Renal cortex interstitium (tissue), 11 donors: ENCODE data around the gene C16orf86. TPM values are rescaled to one million over a fixed set of nuclear protein-coding genes. Genes with fewer than 3 reads are reported as not detected.

Experiments used
- DNase-seq, 11 donors: peaks; one replicate each; pipeline ENCODE4 v3.0.0-alpha.2; 2013; ENCODE audit warnings: low read depth in 9 of 11, low spot score in 4 of 11; ENCODE audit errors: extremely low read depth in 1 of 11
- polyA plus RNA-seq, 3 donors: library from polyadenylated mRNA; unstranded; fragments of 120-200 nt; gene quantifications; one replicate each; pipeline ENCODE4 v1.2.1, GENCODE V29; 2013; ENCODE audit not compliant: insufficient read length in 3 of 3

The C16orf86 gene
- polyA plus RNA-seq, 3 donors, result 2.9 to 4.8 (median 4.1) TPM

- DNase-seq, result no peak
Measured at GRCh38 chr16:67651847-67652246, 14.8 kb upstream of the C16orf86 start.

DNA sequence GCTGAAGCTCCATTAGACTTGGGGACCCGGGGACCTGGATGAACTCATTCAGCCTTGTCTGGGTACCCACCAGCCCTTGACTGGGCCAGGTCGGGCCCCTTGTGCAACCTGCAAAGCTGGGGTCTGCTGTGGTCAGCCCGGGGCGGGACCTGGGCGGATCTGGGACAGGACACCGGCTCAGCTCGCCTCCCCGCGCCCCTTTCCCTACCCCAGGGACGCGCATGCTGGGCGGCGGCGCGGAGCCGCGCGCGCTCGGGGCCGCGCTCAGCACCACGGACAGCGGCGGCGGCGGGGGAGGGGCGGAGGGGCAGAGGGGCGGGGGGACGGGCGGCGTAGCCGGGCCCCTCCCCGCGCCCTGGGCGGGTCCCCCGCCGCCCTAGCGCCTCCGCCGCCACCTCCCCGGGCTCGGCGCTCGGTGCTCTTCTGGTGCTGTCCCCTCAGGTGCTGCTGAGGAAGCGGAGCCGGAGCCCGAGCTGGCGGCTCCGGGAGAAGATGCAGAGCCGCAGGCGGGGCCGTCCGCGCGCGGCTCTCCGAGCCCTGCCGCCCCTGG is 14.0 kb upstream of the C16orf86 start:
- DNase-seq, result no peak

GRCh38 chr16:67653128-67653788 is 13.4 kb upstream of the C16orf86 start:
- no peak for DNase-seq

DNA sequence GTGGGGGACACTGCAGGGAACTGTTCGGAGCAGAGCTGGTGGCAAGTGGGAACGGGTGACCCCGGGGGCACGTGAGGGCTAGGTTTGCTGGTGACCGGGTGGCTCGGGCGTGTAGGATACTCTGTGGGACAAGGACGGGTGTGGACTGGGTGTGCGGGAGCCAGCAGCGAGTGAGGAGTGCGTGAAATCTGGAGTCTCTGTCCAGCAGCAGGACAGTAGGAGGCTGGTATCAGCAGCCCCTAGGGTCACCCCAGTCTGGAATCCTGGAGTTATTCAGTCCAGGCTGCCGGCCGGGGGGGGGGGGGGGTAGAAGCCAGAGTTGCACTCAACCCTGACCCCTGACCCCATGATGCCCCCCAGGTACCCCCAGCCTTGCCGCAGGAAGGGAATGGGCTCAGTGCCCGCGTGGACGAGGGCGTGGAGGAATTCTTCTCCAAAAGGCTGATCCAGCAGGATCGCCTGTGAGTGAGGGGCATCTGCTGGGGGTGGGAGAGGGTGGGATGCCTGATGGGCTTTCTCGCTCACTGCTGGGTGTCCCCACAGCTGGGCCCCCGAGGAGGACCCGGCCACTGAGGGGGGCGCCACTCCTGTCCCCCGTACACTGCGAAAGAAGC is 12.7 kb upstream of the C16orf86 start:
- no peak for DNase-seq

DNA sequence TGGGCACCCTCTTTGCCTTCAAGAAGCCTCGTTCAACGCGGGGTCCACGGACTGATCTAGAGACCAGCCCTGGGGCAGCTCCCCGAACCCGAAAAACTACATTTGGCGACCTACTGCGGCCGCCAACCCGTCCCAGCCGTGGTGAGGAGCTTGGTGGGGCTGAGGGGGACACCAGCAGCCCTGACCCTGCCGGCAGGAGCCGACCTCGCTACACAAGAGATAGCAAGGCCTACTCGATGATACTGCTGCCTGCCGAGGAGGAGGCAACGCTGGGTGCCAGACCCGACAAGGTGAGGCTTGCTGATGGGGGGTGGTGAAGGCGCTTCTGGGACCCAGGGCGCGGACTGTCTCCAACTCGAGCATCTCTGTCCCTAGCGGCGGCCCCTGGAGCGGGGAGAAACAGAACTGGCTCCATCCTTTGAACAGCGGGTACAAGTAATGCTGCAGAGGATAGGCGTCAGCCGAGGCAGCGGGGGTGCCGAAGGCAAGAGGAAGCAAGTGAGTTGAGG is 12.2 kb upstream of the C16orf86 start:
- DNase-seq, result no peak

- no peak for DNase-seq
Measured at GRCh38 chr16:67655363-67655762, 11.3 kb upstream of the C16orf86 start.

- no peak for DNase-seq
Measured at GRCh38 chr16:67656344-67657016, 10.1 kb upstream of the C16orf86 start.

- no peak for DNase-seq
Measured at GRCh38 chr16:67657017-67657608, 9.5 kb upstream of the C16orf86 start.

DNA sequence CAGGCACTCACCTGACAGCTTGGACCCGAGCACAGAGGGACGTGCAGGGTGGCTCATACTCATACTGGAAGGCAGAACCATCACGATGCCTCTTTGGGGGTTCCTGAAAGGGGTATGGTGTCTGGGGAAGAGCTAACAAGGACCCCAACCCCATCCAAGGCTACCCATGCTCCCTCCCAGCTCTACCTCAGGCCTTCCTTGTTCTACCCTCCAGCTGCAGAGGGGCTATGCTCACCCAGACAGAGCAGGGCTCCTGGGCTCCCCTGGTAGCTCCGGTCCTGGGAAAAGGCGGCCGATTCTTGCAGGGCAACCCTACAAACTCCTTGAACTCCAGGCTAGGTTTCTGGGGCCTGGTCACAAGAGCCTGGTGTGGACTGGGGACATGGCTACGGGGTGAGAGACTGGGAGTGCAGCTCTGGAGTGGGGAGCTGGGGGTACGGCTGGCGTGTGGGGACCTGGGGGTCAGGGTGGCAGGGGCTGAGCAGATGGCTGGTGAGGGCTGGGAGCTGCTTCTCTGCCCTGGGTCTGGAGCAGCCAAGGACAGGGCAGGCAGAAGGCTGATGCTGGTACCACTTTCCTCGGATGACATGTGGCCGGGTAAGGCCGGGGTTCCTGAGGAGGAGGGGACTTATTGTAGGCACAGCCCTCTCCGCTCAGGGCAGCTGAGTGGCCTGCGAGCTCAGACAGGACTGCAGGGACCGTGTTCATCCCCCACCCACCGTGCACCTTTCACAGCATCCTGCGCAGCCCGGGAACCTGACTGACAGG is 8.7 kb upstream of the C16orf86 start:
- no peak for DNase-seq

DNA sequence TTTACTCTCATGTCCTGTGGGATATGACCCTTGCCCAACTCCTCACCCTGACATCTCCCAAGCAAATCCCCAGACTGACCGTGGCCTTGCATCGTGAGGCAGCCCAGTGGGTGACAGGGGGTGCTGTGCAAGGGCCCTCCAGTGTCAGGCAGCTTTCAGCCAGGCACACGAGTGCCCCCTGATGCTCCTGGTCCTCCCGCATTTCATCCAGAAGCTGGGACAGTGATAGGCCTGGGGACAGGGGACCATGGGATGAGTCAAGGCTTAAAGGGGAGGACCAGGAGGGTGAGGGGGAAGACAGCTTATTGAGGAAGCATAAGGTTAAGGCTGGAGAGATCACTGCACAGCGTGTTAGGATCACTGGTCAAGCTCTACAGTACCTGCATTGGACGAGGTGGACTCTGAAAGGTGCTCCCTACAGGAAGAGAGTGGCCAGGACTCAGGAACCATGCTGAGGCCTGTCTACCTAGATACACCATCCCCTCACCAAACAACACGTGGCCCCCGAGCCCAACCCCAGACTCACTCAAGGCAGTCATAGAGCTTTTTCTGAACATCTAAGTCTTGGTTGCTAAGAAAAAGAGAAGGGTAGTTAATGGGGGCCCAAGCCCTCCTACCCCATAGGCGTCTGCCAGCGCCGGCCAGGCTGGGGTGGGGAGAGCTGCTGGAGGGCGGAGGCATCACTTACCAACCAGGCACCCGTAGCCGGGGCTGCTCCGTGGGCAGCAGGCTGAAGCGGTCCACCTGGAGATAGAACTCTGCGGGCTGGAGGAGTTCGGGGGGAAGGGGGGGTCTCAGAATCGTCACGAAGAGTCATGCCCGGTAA is 7.6 kb upstream of the C16orf86 start:
- no peak for DNase-seq

DNA sequence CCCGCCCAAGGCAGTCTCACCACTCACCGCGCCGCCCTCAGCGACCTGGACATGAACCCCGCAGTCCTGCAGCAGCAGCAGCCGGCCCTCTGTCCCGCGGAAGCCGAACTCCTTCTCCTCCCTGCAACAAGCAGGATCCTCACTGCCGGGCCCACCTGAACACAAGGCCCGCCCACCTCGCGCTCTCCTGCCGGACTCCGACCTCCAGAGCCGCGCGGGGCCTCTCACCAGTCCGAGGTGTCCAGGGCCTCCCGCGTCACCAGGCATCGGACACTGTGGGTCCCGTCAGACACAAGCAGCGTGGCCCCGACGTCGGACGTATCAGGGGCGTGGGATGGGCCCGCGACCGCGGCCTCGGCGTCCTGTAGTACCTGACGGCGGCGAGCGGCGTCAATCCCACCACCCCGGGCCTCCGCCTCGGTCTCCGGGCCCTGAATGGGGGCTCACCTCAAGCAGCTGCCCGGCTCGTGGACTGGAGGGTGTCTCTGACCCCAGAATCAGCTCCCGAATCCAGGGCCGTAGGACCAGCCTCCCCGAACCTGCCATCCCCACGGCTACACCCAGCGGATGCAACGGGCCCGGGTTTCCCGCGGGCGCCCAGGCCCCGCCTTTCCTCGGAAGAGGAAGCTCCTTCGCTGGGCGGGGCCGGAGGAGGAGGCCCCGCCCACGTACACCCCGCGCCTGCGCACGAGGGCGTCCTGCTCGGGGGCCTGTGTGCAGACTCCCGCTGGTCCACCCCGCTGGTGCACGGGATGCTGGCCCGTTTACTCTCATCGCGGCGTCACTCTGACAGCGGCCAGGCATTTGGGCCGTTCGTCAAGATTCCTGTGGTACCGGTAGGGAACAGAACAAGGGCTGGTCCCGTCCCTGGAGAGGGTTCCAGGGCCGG is 6.7 kb upstream of the C16orf86 start, which contains the start of gene ACD:
ACD (minus strand) TSS at position 586 of the 889 bp plus-strand sequence; CDS start at position 546, 40 bp downstream.
- peak; percentile 76 to 91 (median 87) for DNase-seq

DNA sequence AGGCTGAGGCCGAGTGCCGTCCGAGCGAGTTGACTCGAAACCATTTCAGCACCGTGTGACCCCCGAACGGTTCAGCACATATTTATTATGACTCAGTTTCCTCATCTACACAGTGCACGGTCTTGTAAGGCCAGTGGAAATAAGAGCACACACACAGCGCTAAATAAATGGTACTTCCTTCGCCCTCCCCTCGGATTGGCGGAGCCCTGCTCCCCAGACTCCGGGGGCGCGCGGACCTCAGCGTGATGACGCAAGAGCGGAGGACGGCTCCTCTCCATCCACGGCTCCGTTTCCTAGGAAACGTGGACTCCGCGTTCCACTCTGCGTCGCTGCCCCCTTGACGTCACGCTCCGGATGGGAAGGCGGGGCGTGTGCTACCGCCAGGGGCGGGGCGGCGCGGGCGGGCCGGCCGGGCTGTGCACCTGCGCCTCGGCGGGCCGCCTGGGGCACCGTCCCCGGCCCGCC is 6.0 kb upstream of the C16orf86 start, which contains the start of gene PARD6A:
PARD6A (plus strand) TSS at position 397 of the 465 bp plus-strand sequence. CDS start 79 bp downstream, outside the sequence.
- DNase-seq, result peak; percentile 80 to 94 (median 89)

DNA sequence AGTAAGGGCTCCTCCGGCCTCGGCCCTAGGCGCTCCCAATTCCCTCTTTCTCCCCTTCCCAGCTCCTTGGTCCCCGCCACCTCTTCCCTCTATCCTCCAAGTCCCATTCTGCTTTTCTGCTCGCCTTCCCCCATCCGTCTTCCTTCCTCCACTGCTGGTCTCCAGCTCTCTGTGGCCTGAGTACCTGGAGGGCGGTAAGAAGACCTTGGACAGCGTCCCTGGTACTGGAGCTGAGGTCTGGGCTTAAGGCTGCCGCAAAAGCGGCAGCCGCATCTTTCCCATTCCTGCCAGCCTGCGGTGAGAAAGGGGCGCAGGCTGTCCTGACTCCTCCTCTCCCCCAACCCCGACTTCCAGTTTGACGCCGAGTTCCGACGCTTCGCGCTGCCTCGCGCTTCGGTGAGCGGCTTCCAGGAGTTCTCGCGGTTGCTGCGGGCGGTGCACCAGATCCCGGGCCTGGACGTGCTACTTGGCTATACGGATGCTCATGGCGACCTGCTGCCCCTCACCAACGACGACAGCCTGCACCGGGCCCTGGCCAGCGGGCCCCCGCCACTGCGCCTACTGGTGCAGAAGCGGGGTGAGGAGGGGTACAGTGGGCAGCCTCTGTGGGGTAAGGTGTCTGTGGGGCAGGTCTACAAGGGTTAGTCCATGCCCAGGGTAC is 5.4 kb upstream of the C16orf86 start:
- DNase-seq, result peak in 4 of 11 donors; percentile 55 to 65 (median 60)

- no peak for DNase-seq
Measured at GRCh38 chr16:67661886-67662652, 4.5 kb upstream of the C16orf86 start.

GRCh38 chr16:67662653-67663010 is 4.0 kb upstream of the C16orf86 start:
- DNase-seq, result no peak
